ENCODE results near the gene HEPN1. TPM values are rescaled to one million over a fixed set of nuclear protein-coding genes. Genes with fewer than 3 reads are reported as not detected.

HEPN1 gene
- total and polyA plus RNA-seq, 2 donors (not counting 3 experiments of a cell fraction or from before 2014, with no cell fraction given): not detected

DNA sequence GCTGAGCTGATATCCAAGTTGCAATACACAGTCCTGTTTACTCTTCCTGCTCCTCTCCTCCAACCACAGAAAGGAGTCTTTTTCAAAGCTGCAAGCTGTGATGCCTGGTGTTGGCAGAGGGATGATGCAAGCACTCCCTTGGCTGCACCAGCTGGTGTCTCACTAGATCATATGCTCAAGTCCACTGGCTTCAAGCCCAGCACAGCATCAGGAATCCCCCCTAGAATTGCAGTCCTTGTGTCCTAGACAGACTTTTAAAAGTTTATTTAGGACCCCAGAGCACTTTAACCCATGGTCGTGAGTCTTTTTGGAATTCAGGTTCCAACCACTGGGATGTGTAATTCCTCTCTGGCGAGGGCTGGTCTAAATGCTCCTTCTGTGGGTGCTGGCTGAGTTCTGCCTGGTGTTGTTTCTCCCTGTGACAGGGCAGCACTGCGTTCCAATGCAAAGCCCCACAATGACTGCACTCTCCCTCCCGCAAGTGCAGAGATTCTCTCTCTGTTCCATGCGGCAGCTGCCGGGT lies 1.9 kb upstream of the HEPN1 start:
- FAIRE-seq (no peak), DNase-seq (ENCODE audit: low read depth, low spot score) (no peak)
- POLR2A ChIA-PET: no interaction called here
- Histone ChIP-seq H3K27ac (ENCODE audit: insufficient read depth, low read depth, low read length) (no peak overlapping the region), H4K20me1 (replicated peaks; ENCODE audit: control insufficient read depth, extremely low read depth, insufficient read depth, low read length) (no peaks in the 10 kb centered on the region), H3K9ac (replicated peaks; ENCODE audit: extremely low read depth, insufficient read depth, low read length) (no peak overlapping the region), H3K27me3 (ENCODE audit: control insufficient read depth in 2 of 2, insufficient read depth in 2 of 2, low read length in 2 of 2) (no peaks in the 10 kb centered on the region), H3K4me2 (ENCODE audit: insufficient read depth, low read length) (no peak overlapping the region), H3K4me3 (replicated peaks in 1 of 3; ENCODE audit: insufficient read depth in 1 of 3, low read depth in 1 of 3, low read length in 3 of 3) (no peak overlapping the region), H3K4me1 (ENCODE audit: control insufficient read depth, extremely low read depth, insufficient read depth, low read length) (peaks cover 19% of the 10 kb centered on the region), H3K36me3 (ENCODE audit: control insufficient read depth in 2 of 2, extremely low read depth in 1 of 2, insufficient read depth in 2 of 2, low read length in 2 of 2) (no peaks in the 10 kb centered on the region), H3K79me2 (ENCODE audit: control insufficient read depth, insufficient read depth, low read length) (no peaks in the 10 kb centered on the region), H3K9me3 (replicated peaks; ENCODE audit: control insufficient read depth, insufficient read depth, low read length) (no peaks in the 10 kb centered on the region), H3K9me1 (replicated peaks; ENCODE audit: control insufficient read depth, extremely low read depth, insufficient read depth, low read length) (no peaks in the 10 kb centered on the region), H2AFZ (ENCODE audit: low read depth, low read length) (no peak overlapping the region)
- CTCF ChIA-PET: interaction anchor here (0.7 to 2.4 kb wide), 6 partner anchors 9 to 31 kb away, joined by 3 to 14 read pairs (median 3); partner anchors contain the start of gene ROBO4
- no peak for TF ChIP-seq JUN (IDR thresholded peaks at IDR 0.05; ENCODE audit: borderline replicate concordance, insufficient read depth, insufficient read length, low read depth)
- intact Hi-C loops (cut with micrococcal nuclease) (no loop called here), dilution Hi-C loops (cut with MboI; ENCODE audit: extremely low pct_ligation_motif_present, low sequenced_read_pairs) (no loop called here)
- no TSS peak for BruUV-seq (replicated peaks)

DNA sequence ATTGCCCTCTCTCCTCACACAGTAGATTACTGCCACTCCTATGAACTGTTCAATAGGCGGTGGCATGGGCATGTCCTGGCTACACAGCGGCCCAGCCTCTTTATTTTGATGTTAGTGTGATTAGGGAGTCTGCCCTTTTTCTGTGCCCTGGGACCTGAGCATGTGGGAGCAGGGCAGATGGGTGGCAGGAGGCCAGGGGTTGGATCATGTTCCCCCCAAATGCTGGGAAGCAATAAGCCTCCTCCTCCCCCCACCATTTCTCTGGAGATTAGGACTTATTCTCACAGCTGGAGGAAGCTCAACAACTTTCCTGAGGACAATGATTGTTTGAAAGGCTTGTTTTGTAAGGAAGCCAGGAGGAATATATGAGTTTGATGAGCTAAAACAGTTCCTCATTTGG lies 848 bp downstream of the HEPN1 start:
- Histone ChIP-seq H3K4me2 (ENCODE audit: insufficient read depth, low read length) (no peak overlapping the region), H3K9me3 (replicated peaks; ENCODE audit: control insufficient read depth, insufficient read depth, low read length) (no peaks in the 10 kb centered on the region), H3K9me1 (replicated peaks; ENCODE audit: control insufficient read depth, extremely low read depth, insufficient read depth, low read length) (no peaks in the 10 kb centered on the region), H3K27me3 (ENCODE audit: control insufficient read depth in 2 of 2, insufficient read depth in 2 of 2, low read length in 2 of 2) (no peaks in the 10 kb centered on the region), H3K4me3 (replicated peaks in 1 of 3; ENCODE audit: insufficient read depth in 1 of 3, low read depth in 1 of 3, low read length in 3 of 3) (no peak overlapping the region), H3K79me2 (ENCODE audit: control insufficient read depth, insufficient read depth, low read length) (no peaks in the 10 kb centered on the region), H3K36me3 (ENCODE audit: control insufficient read depth in 2 of 2, extremely low read depth in 1 of 2, insufficient read depth in 2 of 2, low read length in 2 of 2) (no peaks in the 10 kb centered on the region), H3K27ac (ENCODE audit: insufficient read depth, low read depth, low read length) (no peak overlapping the region), H3K4me1 (ENCODE audit: control insufficient read depth, extremely low read depth, insufficient read depth, low read length) (peaks cover 19% of the 10 kb centered on the region), H3K9ac (replicated peaks; ENCODE audit: extremely low read depth, insufficient read depth, low read length) (no peak overlapping the region), H4K20me1 (replicated peaks; ENCODE audit: control insufficient read depth, extremely low read depth, insufficient read depth, low read length) (no peaks in the 10 kb centered on the region), H2AFZ (ENCODE audit: low read depth, low read length) (no peak overlapping the region)
- no TSS peak for BruUV-seq (replicated peaks)
- intact Hi-C loops (cut with micrococcal nuclease): loop anchor here (1.0 to 2.0 kb wide), 3 partner anchors 21 to 44 kb away; partner anchors contain the start of gene CCDC15
- TF ChIP-seq, protein P1, sequence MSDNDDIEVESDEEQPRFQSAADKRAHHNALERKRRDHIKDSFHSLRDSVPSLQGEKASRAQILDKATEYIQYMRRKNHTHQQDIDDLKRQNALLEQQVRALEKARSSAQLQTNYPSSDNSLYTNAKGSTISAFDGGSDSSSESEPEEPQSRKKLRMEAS (IDR thresholded peaks at IDR 0.05; ENCODE audit: insufficient read depth, insufficient read length): no peak
- TF ChIP-seq EZH2 (IDR thresholded peaks at IDR 0.05; ENCODE audit: borderline replicate concordance, low read depth, low read length, severe bottlenecking) (no peak), GATA2 (IDR thresholded peaks at IDR 0.05; ENCODE audit: insufficient read depth, insufficient read length, low read depth, low read length) (no peak), MYC (IDR thresholded peaks at IDR 0.05; ENCODE audit: low read depth, low read length) (no peak), POLR2A (IDR thresholded peaks at IDR 0.05; ENCODE audit: low read depth, low read length) (no peak)
- dilution Hi-C loops (cut with MboI; ENCODE audit: extremely low pct_ligation_motif_present, low sequenced_read_pairs): no loop called here
- ChIA-PET POLR2A (interaction anchor here (0.9 to 1.5 kb wide), 3 partner anchors 21 to 40 kb away, joined by 4 to 6 read pairs (median 4); no protein-coding TSS in a partner anchor), CTCF (interaction anchor here (0.9 to 3.3 kb wide), 11 partner anchors 8 to 163 kb away, joined by 3 to 38 read pairs (median 3); partner anchors contain the start of genes CCDC15 and ROBO4)
- FAIRE-seq: no peak
- DNase-seq (ENCODE audit: low read depth, low spot score): no peak

Data from endothelial cell of umbilical vein (primary cell).